K562 (cell line): Measurements from ENCODE around the gene USP17L25. TPM values are rescaled to one million over a fixed set of nuclear protein-coding genes. Genes with fewer than 3 reads are reported as not detected.
"Not testable (repeated sequence)": the region's sequence is repeated elsewhere in the genome, so short reads cannot be mapped to it uniquely, and the experiment has no call there.

Experiments used
- ATAC-seq: fragments of 200-7000 bp; cut with Tn5 transposase; 3 replicates; pipeline ENCODE4 v1.9.1; 2020; ENCODE audit warnings: moderate library complexity
- BruUV-seq: library from RNA; stranded (reverse); fragments of 400-500 nt; replicated peaks from 2 replicates; lab custom pipeline; 2021; lab: Mats Ljungman, UMichigan
- CTCF ChIA-PET: fragments of 300-600 bp; formaldehyde crosslinking; extraction: SDS; loops from one replicate; lab custom pipeline; 2021; ENCODE audit warnings: low intra/inter-chr PET ratio; lab: Yijun Ruan, JAX
- POLR2A ChIA-PET: fragments of 300-600, 350-650 bp; sonication (Branson Sonifier 250); formaldehyde crosslinking; extraction: SDS; loops from one replicate; lab custom pipeline; 2021; ENCODE audit warnings: antibody characterized with exemption, inconsistent platforms; lab: Yijun Ruan, JAX
- DNase-seq, 4 experiments: peaks; one replicate each; pipeline versions ENCODE4 v3.0.0 to v3.0.0-alpha.2; 2011 to 2018; ENCODE audit warnings: low spot score in 3 of 4, mixed read lengths in 3 of 4; ENCODE audit errors: extremely low read depth in 1 of 4
- FAIRE-seq: peaks from 2 replicates; lab custom pipeline; 2011; peaks lifted over from hg19 to GRCh38; lab: Jason Lieb, UNC
- H2AFZ ChIP-seq: 2 replicates; pipeline ENCODE4 v1.6.0; 2011; ENCODE audit warnings: low read depth, low read length, control low read depth, inconsistent platforms
- H3K27ac ChIP-seq: fragments of 200-600 bp; 3 replicates; pipeline ENCODE4 v1.8.0; 2011; ENCODE audit warnings: low read depth, mild to moderate bottlenecking, control low read depth, inconsistent platforms, low read length, moderate library complexity, mixed read lengths; ENCODE audit errors: extremely low read depth
- H3K27me3 ChIP-seq, 2 experiments: fragments of 300-600 bp in 1 of 2; 2 replicates in 1 of 2; 3 replicates in 1 of 2; pipeline versions ENCODE4 v1.6.0 to v1.8.0; 2011; ENCODE audit warnings: inconsistent platforms in 2 of 2, low read length in 2 of 2, mild to moderate bottlenecking in 1 of 2, mixed read lengths in 1 of 2, moderate library complexity in 1 of 2; ENCODE audit not compliant: control insufficient read depth in 2 of 2, insufficient read depth in 2 of 2
- H3K36me3 ChIP-seq: fragments of 300-600 bp; 3 replicates; pipeline ENCODE4 v1.8.0; 2011; ENCODE audit warnings: mild to moderate bottlenecking, low read length, inconsistent platforms; ENCODE audit not compliant: control insufficient read depth, insufficient read depth
- H3K4me1 ChIP-seq, 2 experiments: fragments of 200-600 bp in 1 of 2; replicated peaks in 1 of 2; 2 replicates in 1 of 2; 3 replicates in 1 of 2; pipeline versions ENCODE4 v1.5.1 to v1.8.0; 2011; ENCODE audit warnings: inconsistent platforms in 2 of 2, low read length in 2 of 2, mild to moderate bottlenecking in 1 of 2, mixed read lengths in 1 of 2, moderate library complexity in 1 of 2; ENCODE audit not compliant: control insufficient read depth in 2 of 2, insufficient read depth in 2 of 2
- H3K4me2 ChIP-seq: 2 replicates; pipeline ENCODE4 v1.6.1; 2011; ENCODE audit warnings: low read length, control low read depth, inconsistent platforms, mixed read lengths; ENCODE audit not compliant: insufficient read depth
- H3K4me3 ChIP-seq: fragments of 200-600 bp; sonication (generic), shearing (Covaris generic); 2 replicates; pipeline ENCODE4 v1.5.1; 2016; ENCODE audit warnings: control low read depth, inconsistent platforms
- H3K79me2 ChIP-seq: fragments of 200-600 bp; 3 replicates; pipeline ENCODE4 v1.8.0; 2011; ENCODE audit warnings: low read length, inconsistent platforms; ENCODE audit not compliant: control insufficient read depth, insufficient read depth
- H3K9ac ChIP-seq, 2 experiments: 2 replicates each; pipeline versions ENCODE4 v1.6.0 to v1.6.1; 2011; ENCODE audit warnings: low read depth in 2 of 2, low read length in 2 of 2, control low read depth in 1 of 2, inconsistent platforms in 1 of 2, mild to moderate bottlenecking in 1 of 2, mixed read lengths in 1 of 2; ENCODE audit not compliant: insufficient read depth in 1 of 2
- H3K9me1 ChIP-seq: one replicate; pipeline ENCODE4 v1.6.0; 2011; ENCODE audit warnings: inconsistent platforms, mild to moderate bottlenecking, low read length, moderate library complexity; ENCODE audit not compliant: control insufficient read depth, insufficient read depth
- H3K9me3 ChIP-seq: replicated peaks from 2 replicates; pipeline ENCODE4 v1.5.1; 2011; ENCODE audit warnings: low read depth, low read length, inconsistent platforms; ENCODE audit not compliant: control insufficient read depth, insufficient read depth
- H4K20me1 ChIP-seq: replicated peaks from 2 replicates; pipeline ENCODE4 v1.6.1; 2011; ENCODE audit warnings: low read length, inconsistent platforms, mixed read lengths; ENCODE audit not compliant: control insufficient read depth, insufficient read depth
- WGBS: fragments of 100-300 bp; shearing (Covaris generic); methylation state at CpG from one replicate; pipeline ENCODE4 v1.1.6; 2016; ENCODE audit warnings: low coverage, mixed read lengths; ENCODE audit not compliant: insufficient coverage; ENCODE audit errors: missing lambda C conversion rate; 5-methylcytosine and 5-hydroxymethylcytosine counted together
- in situ Hi-C: fragments of 300-500 bp; cut with MboI; formaldehyde crosslinking; loops from 4 replicates; pipeline ENCODE4 v1.15.0; 2018; ENCODE audit warnings: inconsistent platforms, mixed read lengths
- intact Hi-C: fragments of 100-400 bp; cut with micrococcal nuclease; formaldehyde crosslinking; loops from 2 replicates; pipeline ENCODE4 v1.14.2; 2022
- polyA plus RNA-seq, 8 experiments: library from polyadenylated mRNA; depleted of rRNA in 4 of 8; stranded (reverse) in 5 of 8; unstranded in 3 of 8; fragments of >200 nt; fragmentation: Nextera tagmentation in 2 of 8; fragmentation: Illumina TruSeq in 1 of 8; extraction: Ambion mirVana in 2 of 8; extraction: Trizol in 1 of 8; gene quantifications; 2 replicates each; pipeline versions ENCODE4 v1.2.1 to v1.2.3, GENCODE V29; 2011 to 2014; ENCODE audit warnings: inconsistent platforms in 1 of 8, missing spikeins in 1 of 8
- total RNA-seq, 7 experiments: library from RNA; depleted of rRNA in 6 of 7; stranded (reverse); fragments of >200 nt in 6 of 7; fragmentation: Illumina TruSeq in 2 of 7; extraction: Trizol in 2 of 7; gene quantifications; 2 replicates each; pipeline versions ENCODE4 v1.2.1 to v1.2.3, GENCODE V29; 2011 to 2021; ENCODE audit warnings: low replicate concordance in 1 of 7

USP17L25 gene
- total and polyA plus RNA-seq, 9 of the 15 experiments (the other 6 are each of a cell fraction or from before 2014, with no cell fraction given): not detected

DNA sequence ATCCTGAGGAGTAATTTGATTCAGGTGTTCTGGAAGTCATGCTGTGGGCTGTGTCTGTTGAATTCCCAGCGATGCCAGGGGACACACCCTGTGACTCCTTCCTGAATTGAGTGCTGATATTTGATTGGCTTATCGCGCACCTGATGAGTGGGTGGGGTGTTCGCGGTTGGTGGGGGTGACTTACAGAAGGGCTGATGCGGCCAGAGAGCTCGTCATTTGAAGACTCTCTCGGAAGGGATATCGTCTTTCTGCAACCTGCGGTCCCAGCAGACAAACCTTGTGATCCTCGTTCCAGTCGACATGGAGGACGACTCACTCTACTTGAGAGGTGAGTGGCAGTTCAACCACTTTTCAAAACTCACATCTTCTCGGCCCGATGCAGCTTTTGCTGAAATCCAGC, 4.6 kb downstream of the USP17L25 start, which contains the start of gene USP17L26:
USP17L26 (plus strand) TSS at position 301 of the 400 bp plus-strand sequence; CDS start at position 301, 0 bp downstream.
- POLR2A ChIA-PET, ATAC-seq, FAIRE-seq, H4K20me1 ChIP-seq, H3K4me1 ChIP-seq, H3K9me1 ChIP-seq, H3K9me3 ChIP-seq, H3K36me3 ChIP-seq, H3K4me2 ChIP-seq, H3K27me3 ChIP-seq, CTCF ChIA-PET, H3K9ac ChIP-seq, DNase-seq, H3K4me3 ChIP-seq, H2AFZ ChIP-seq, H3K79me2 ChIP-seq, intact Hi-C loops, H3K27ac ChIP-seq, BruUV-seq: not testable (repeated sequence)
- in situ Hi-C loops: loop anchor here (10.0 to 25.0 kb wide), 2 partner anchors 200 to 347 kb away; no protein-coding TSS in a partner anchor
- no CpG with 5 or more reads among the region's 15 CpGs for WGBS

DNA sequence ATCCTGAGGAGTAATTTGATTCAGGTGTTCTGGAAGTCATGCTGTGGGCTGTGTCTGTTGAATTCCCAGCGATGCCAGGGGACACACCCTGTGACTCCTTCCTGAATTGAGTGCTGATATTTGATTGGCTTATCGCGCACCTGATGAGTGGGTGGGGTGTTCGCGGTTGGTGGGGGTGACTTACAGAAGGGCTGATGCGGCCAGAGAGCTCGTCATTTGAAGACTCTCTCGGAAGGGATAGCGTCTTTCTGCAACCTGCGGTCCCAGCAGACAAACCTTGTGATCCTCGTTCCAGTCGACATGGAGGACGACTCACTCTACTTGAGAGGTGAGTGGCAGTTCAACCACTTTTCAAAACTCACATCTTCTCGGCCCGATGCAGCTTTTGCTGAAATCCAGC, 9.4 kb downstream of the USP17L25 start, which contains the start of gene USP17L5:
USP17L5 (plus strand) TSS at position 301 of the 400 bp plus-strand sequence; CDS start at position 301, 0 bp downstream.
- CTCF ChIA-PET, H3K9me3 ChIP-seq, BruUV-seq, H3K36me3 ChIP-seq, DNase-seq, POLR2A ChIA-PET, intact Hi-C loops, ATAC-seq, H4K20me1 ChIP-seq, FAIRE-seq, H2AFZ ChIP-seq, H3K4me1 ChIP-seq, H3K4me2 ChIP-seq, H3K9me1 ChIP-seq, H3K27me3 ChIP-seq, H3K4me3 ChIP-seq, H3K79me2 ChIP-seq, H3K27ac ChIP-seq, H3K9ac ChIP-seq: not testable (repeated sequence)
- WGBS: no CpG with 5 or more reads among the region's 15 CpGs
- in situ Hi-C loops: loop anchor here (10.0 to 25.0 kb wide), 2 partner anchors 204 to 352 kb away; no protein-coding TSS in a partner anchor

DNA sequence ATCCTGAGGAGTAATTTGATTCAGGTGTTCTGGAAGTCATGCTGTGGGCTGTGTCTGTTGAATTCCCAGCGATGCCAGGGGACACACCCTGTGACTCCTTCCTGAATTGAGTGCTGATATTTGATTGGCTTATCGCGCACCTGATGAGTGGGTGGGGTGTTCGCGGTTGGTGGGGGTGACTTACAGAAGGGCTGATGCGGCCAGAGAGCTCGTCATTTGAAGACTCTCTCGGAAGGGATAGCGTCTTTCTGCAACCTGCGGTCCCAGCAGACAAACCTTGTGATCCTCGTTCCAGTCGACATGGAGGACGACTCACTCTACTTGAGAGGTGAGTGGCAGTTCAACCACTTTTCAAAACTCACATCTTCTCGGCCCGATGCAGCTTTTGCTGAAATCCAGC, 14.1 kb downstream of the USP17L25 start, which contains the start of gene USP17L27:
USP17L27 (plus strand) TSS at position 301 of the 400 bp plus-strand sequence; CDS start at position 301, 0 bp downstream.
- in situ Hi-C loops: loop anchor here (25.0 kb wide), 1 partner anchor 357 kb away; no protein-coding TSS in a partner anchor
- H4K20me1 ChIP-seq, H3K9me3 ChIP-seq, intact Hi-C loops, H3K9ac ChIP-seq, H3K27ac ChIP-seq, CTCF ChIA-PET, H3K36me3 ChIP-seq, FAIRE-seq, POLR2A ChIA-PET, H3K4me1 ChIP-seq, H3K4me2 ChIP-seq, H2AFZ ChIP-seq, BruUV-seq, H3K9me1 ChIP-seq, H3K4me3 ChIP-seq, H3K79me2 ChIP-seq, ATAC-seq, DNase-seq, H3K27me3 ChIP-seq: not testable (repeated sequence)
- whole genome bisulfite sequencing: no CpG with 5 or more reads among the region's 15 CpGs

- H3K27ac ChIP-seq, ATAC-seq, H3K36me3 ChIP-seq, FAIRE-seq, H3K9me3 ChIP-seq, H3K4me3 ChIP-seq, H4K20me1 ChIP-seq, H2AFZ ChIP-seq, POLR2A ChIA-PET, H3K9ac ChIP-seq, H3K4me2 ChIP-seq, H3K79me2 ChIP-seq, CTCF ChIA-PET, H3K27me3 ChIP-seq, DNase-seq, H3K4me1 ChIP-seq, intact Hi-C loops, BruUV-seq, H3K9me1 ChIP-seq: not testable (repeated sequence)
- in situ Hi-C loops: loop anchor here (25.0 kb wide), 1 partner anchor 361 kb away; no protein-coding TSS in a partner anchor
- no CpG with 5 or more reads among the region's 15 CpGs for WGBS
Observed at GRCh38 chr4:9348593-9348992, 18.9 kb downstream of the USP17L25 start, which contains the start of gene USP17L28. Gene USP17L28 (plus strand): TSS chr4:9348893. CDS start chr4:9348893, 0 bp downstream.
